ENCODE data around the gene GPR176. TPM values are rescaled to one million over a fixed set of nuclear protein-coding genes. Genes with fewer than 3 reads are reported as not detected.

Gene GPR176
- polyA plus RNA-seq, 1 donor from 2014 or later = 8.3 TPM

DNA sequence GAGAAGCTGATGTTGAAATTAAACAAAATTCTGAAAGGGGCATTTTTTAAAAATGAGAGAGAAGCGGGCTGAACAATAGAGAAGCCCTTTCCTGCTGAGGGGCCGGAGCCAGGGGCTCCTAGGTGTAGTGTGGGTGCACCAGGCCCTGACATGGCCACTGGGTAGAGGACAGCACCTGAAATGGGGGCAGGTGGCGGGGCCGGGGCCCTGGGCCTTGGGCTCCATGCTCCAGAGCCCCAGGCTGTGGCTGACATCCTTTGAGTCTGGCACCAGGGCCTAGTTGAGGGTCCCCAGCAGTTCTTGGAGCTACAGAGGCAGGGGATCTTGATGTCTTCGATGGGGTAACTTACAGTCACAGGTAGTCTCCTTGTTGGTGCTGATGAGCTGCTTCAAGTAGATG is 6.5 kb upstream of the GPR176 start:
- no peaks in the 10 kb centered on the region for H3K9me2 ChIP-seq (ENCODE audit: insufficient read depth, low read length)
- no peak overlapping the region for H3K9ac ChIP-seq (ENCODE audit: low read length)
- H3F3A ChIP-seq (ENCODE audit: insufficient read depth, low read length, poor library complexity, severe bottlenecking) = no peaks in the 10 kb centered on the region
- no peaks in the 10 kb centered on the region for H4K20me1 ChIP-seq (ENCODE audit: insufficient read depth)
- no peak for TF ChIP-seq RAD21 (conservative IDR thresholded peaks at IDR 0.05)
- TF ChIP-seq, protein P1, sequence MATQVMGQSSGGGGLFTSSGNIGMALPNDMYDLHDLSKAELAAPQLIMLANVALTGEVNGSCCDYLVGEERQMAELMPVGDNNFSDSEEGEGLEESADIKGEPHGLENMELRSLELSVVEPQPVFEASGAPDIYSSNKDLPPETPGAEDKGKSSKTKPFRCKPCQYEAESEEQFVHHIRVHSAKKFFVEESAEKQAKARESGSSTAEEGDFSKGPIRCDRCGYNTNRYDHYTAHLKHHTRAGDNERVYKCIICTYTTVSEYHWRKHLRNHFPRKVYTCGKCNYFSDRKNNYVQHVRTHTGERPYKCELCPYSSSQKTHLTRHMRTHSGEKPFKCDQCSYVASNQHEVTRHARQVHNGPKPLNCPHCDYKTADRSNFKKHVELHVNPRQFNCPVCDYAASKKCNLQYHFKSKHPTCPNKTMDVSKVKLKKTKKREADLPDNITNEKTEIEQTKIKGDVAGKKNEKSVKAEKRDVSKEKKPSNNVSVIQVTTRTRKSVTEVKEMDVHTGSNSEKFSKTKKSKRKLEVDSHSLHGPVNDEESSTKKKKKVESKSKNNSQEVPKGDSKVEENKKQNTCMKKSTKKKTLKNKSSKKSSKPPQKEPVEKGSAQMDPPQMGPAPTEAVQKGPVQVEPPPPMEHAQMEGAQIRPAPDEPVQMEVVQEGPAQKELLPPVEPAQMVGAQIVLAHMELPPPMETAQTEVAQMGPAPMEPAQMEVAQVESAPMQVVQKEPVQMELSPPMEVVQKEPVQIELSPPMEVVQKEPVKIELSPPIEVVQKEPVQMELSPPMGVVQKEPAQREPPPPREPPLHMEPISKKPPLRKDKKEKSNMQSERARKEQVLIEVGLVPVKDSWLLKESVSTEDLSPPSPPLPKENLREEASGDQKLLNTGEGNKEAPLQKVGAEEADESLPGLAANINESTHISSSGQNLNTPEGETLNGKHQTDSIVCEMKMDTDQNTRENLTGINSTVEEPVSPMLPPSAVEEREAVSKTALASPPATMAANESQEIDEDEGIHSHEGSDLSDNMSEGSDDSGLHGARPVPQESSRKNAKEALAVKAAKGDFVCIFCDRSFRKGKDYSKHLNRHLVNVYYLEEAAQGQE (IDR thresholded peaks at IDR 0.05; ENCODE audit: borderline replicate concordance) = no peak
- TF ChIP-seq POLR2AphosphoS5 (IDR thresholded peaks at IDR 0.05) = no peak
- TF ChIP-seq SMC3 (conservative IDR thresholded peaks at IDR 0.05; ENCODE audit: poor library complexity) = no peak
- TF ChIP-seq MXI1 (conservative IDR thresholded peaks at IDR 0.05; ENCODE audit: poor library complexity, severe bottlenecking) = no peak
- no peak for TF ChIP-seq CTCF (IDR thresholded peaks at IDR 0.05; ENCODE audit: poor library complexity, severe bottlenecking)
- no peak for TF ChIP-seq EP300 (conservative IDR thresholded peaks at IDR 0.05; ENCODE audit: poor library complexity, severe bottlenecking)
- no peak for TF ChIP-seq TAF1 (IDR thresholded peaks at IDR 0.05; ENCODE audit: low read depth)
- no peak for TF ChIP-seq EZH2 (IDR thresholded peaks at IDR 0.05; ENCODE audit: borderline replicate concordance, insufficient read depth, low read length, poor library complexity, severe bottlenecking)
- no peaks in the 10 kb centered on the region for H3K36me3 ChIP-seq (ENCODE audit: insufficient read depth, low read length)
- H3K4me2 ChIP-seq (ENCODE audit: low read length) = no peak overlapping the region
- H3K4me3 ChIP-seq (ENCODE audit: low read length) = no peak overlapping the region
- peaks cover 4% of the 10 kb centered on the region for H3K27me3 ChIP-seq (ENCODE audit: insufficient read depth, low read depth, low read length)
- H2AFZ ChIP-seq (ENCODE audit: low read depth, low read length) = no peak overlapping the region
- no peaks in the 10 kb centered on the region for H3K9me3 ChIP-seq (ENCODE audit: low read length)
- no peak overlapping the region for H3K27ac ChIP-seq (ENCODE audit: low read length)
- no peaks in the 10 kb centered on the region for H3K79me2 ChIP-seq (replicated peaks; ENCODE audit: insufficient read depth, low read length)

- no peaks in the 10 kb centered on the region for H3F3A ChIP-seq (ENCODE audit: insufficient read depth, low read length, poor library complexity, severe bottlenecking)
- H3K79me2 ChIP-seq (replicated peaks; ENCODE audit: insufficient read depth, low read length) = no peaks in the 10 kb centered on the region
- H4K20me1 ChIP-seq (ENCODE audit: insufficient read depth) = no peaks in the 10 kb centered on the region
- H3K27ac ChIP-seq (ENCODE audit: low read length) = no peak overlapping the region
- TF ChIP-seq POLR2AphosphoS5 (IDR thresholded peaks at IDR 0.05) (no peak), EZH2 (IDR thresholded peaks at IDR 0.05; ENCODE audit: borderline replicate concordance, insufficient read depth, low read length, poor library complexity, severe bottlenecking) (no peak), TAF1 (IDR thresholded peaks at IDR 0.05; ENCODE audit: low read depth) (no peak)
- TF ChIP-seq, protein P1 (IDR thresholded peaks at IDR 0.05; ENCODE audit: borderline replicate concordance) = no peak
- H3K27me3 ChIP-seq (ENCODE audit: insufficient read depth, low read depth, low read length) = peaks cover 9% of the 10 kb centered on the region
- no peak overlapping the region for H2AFZ ChIP-seq (ENCODE audit: low read depth, low read length)
- H3K4me3 ChIP-seq (ENCODE audit: low read length) = no peak overlapping the region
- no peaks in the 10 kb centered on the region for H3K9me3 ChIP-seq (ENCODE audit: low read length)
- H3K36me3 ChIP-seq (ENCODE audit: insufficient read depth, low read length) = no peaks in the 10 kb centered on the region
- H3K9me2 ChIP-seq (ENCODE audit: insufficient read depth, low read length) = no peaks in the 10 kb centered on the region
- H3K9ac ChIP-seq (ENCODE audit: low read length) = no peak overlapping the region
- H3K4me2 ChIP-seq (ENCODE audit: low read length) = no peak overlapping the region
Measured at GRCh38 chr15:39925112-39925842, 5.2 kb upstream of the GPR176 start.
